ENCODE results near the gene SP140. TPM values are rescaled to one million over a fixed set of nuclear protein-coding genes. Genes with fewer than 3 reads are reported as not detected.

SP140 gene
- total RNA-seq, 4 donors from 2014 or later: 0.92 to 5.3 (median 2.4) TPM

- no peak overlapping the region for H3K27ac ChIP-seq
- DNase-seq: no peak
- TF ChIP-seq POLR2A (IDR thresholded peaks at IDR 0.05) (no peak), CTCF (IDR thresholded peaks at IDR 0.05) (no peak)
- peaks cover 29 to 100% (median 44%) of the 10 kb centered on the region in 3 donors for H3K36me3 ChIP-seq
- no peaks in the 10 kb centered on the region for H3K27me3 ChIP-seq
- intact Hi-C loops (cut with DNase I): no loop called here
- H3K4me1 ChIP-seq: no peaks in the 10 kb centered on the region
- no peak overlapping the region for H3K4me3 ChIP-seq
- H3K9me3 ChIP-seq: no peaks in the 10 kb centered on the region
Measured at GRCh38 chr2:230208576-230208975, 17.0 kb upstream of the SP140 start.

DNA sequence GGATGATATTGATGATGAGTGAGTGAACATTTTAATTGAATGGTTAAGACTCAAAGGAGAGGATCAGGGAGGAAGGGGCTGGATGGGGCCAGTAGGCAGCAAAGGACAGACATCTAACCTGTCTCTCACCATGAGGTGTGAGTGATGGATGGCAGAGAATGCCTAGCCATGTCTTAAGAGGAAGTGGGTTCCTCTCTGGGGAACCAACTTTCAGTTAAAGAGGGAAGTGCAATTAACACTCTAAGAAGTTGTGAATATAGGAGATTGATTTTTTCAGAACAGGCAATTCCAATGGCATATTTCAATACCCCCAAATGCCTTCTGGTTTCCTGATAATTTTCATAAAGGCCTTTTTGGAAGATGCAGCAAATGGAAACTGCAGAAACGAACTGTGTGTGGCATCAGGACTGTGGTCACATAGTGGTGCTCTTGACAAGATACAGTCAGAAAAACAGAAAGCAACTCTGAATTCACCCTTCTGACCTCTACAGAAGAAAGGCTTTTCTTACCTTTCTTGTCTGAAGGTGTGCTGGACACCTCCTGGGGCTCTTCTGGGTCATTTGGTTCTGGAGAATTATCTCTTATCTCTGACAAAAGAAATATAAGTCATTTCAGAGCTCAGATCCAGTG is 16.0 kb upstream of the SP140 start:
- no peak for DNase-seq
- no peak for TF ChIP-seq CTCF (IDR thresholded peaks at IDR 0.05)
- TF ChIP-seq POLR2A (IDR thresholded peaks at IDR 0.05): no peak
- no peak overlapping the region for H3K27ac ChIP-seq
- no peaks in the 10 kb centered on the region for H3K9me3 ChIP-seq
- H3K4me3 ChIP-seq: no peak overlapping the region
- 73% methylated on average over 1 of the region's 1 CpG for WGBS, 2 donors
- peaks cover 29 to 100% (median 39%) of the 10 kb centered on the region in 3 donors for H3K36me3 ChIP-seq
- no peaks in the 10 kb centered on the region for H3K27me3 ChIP-seq
- intact Hi-C loops (cut with DNase I): no loop called here
- H3K4me1 ChIP-seq: no peaks in the 10 kb centered on the region

DNA sequence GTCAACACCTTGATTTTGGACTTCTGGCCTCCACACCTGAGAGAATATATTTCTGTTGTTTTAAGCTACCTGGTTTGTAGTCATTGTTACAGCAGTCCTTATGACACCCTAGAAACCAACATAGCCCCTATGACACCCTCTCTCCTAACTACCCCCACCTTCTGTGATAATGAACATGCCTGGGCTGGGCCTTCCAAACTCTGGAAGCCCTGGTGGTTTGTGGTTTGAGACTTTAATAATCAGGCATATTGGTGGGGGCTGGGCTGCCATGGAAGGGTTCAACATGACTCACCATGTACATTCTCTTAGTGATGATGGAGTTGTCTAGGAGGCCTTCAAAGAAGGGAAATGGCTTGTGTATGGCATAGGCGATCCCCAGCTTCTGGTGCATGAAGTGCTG is 9.0 kb upstream of the SP140 start:
- Histone ChIP-seq H3K36me3 (peaks cover 9 to 59% (median 15%) of the 10 kb centered on the region in 3 donors), H3K4me1 (peaks cover 9 to 35% (median 11%) of the 10 kb centered on the region in 3 donors), H3K4me3 (no peak overlapping the region), H3K27ac (no peak overlapping the region), H3K9me3 (no peaks in the 10 kb centered on the region), H3K27me3 (no peaks in the 10 kb centered on the region)
- DNase-seq: no peak
- 88 to 100% methylated on average over 1 of the region's 1 CpG for WGBS, 2 donors
- intact Hi-C loops (cut with DNase I): no loop called here
- TF ChIP-seq POLR2A (IDR thresholded peaks at IDR 0.05): no peak

DNA sequence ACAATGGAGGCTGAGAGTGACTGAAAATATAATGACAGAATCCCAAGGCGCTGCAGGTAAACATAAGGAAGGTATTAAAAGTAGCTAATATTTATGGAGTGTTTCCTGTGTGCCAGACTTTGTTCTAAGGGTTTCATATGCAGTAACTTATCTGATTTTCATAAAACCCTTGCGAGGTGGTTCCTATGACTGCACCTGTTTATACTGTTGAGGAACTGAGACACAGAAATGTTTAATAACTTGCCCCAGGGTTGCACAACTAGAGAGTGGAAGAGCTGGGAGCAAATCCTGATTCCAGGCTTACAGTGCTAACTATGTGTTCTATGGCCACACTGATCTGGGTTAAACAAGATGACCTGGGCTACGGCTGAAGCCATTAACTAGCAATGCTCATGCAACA is 8.1 kb upstream of the SP140 start:
- Histone ChIP-seq H3K9me3 (no peaks in the 10 kb centered on the region), H3K4me1 (peaks cover 9 to 38% (median 11%) of the 10 kb centered on the region in 3 donors), H3K27ac (no peak overlapping the region), H3K4me3 (no peak overlapping the region), H3K36me3 (peaks cover 3 to 50% (median 10%) of the 10 kb centered on the region in 3 donors), H3K27me3 (no peaks in the 10 kb centered on the region)
- 78 to 90% methylated on average over 3 of the region's 3 CpGs for WGBS, 2 donors
- no peak for DNase-seq
- intact Hi-C loops (cut with DNase I): no loop called here
- TF ChIP-seq POLR2A (IDR thresholded peaks at IDR 0.05): no peak
- no peak for TF ChIP-seq CTCF (IDR thresholded peaks at IDR 0.05)

GRCh38 chr2:230218421-230218820 is 7.1 kb upstream of the SP140 start:
- intact Hi-C loops (cut with DNase I): no loop called here
- TF ChIP-seq CTCF (IDR thresholded peaks at IDR 0.05) (no peak), POLR2A (IDR thresholded peaks at IDR 0.05) (no peak)
- H3K4me1 ChIP-seq: peaks cover 9 to 44% (median 11%) of the 10 kb centered on the region in 3 donors
- no peak for DNase-seq
- H3K9me3 ChIP-seq: no peaks in the 10 kb centered on the region
- WGBS, 2 donors: 20 to 29% methylated on average over 2 of the region's 2 CpGs
- H3K27ac ChIP-seq: peak overlapping the region in 1 of 4 donors; percentile 11
- no peaks in the 10 kb centered on the region for H3K27me3 ChIP-seq
- peak overlapping the region in 2 of 4 donors; percentile 66 to 80 for H3K4me3 ChIP-seq
- H3K36me3 ChIP-seq: peaks cover 0 to 40% (median 5%) of the 10 kb centered on the region in 3 donors
